Measurements from ENCODE around the gene ARHGEF7. TPM values are rescaled to one million over a fixed set of nuclear protein-coding genes. Genes with fewer than 3 reads are reported as not detected.

The ARHGEF7 gene
- total RNA-seq, 2 experiments from 2014 or later, result 67.0 to 71.2 TPM

- intact Hi-C loops (cut with micrococcal nuclease), result no loop called here
- no peaks in the 10 kb centered on the region for H3K27me3 Mint-ChIP-seq
- POLR2A ChIA-PET, result no interaction called here
These were observed 150.0 kb downstream of the ARHGEF7 start for GRCh38 chr13:111265006-111265700.

GRCh38 chr13:111265701-111266035 lies 150.6 kb downstream of the ARHGEF7 start:
- Mint-ChIP-seq H3K27me3 (no peaks in the 10 kb centered on the region), H3K27ac (no peak overlapping the region), H3K4me3 (no peak overlapping the region), H3K4me1 (ENCODE audit: low read depth) (peaks cover 5% of the 10 kb centered on the region), H3K9me3 (no peaks in the 10 kb centered on the region), H3K36me3 (ENCODE audit: low read depth) (peaks cover 13% of the 10 kb centered on the region)
- ATAC-seq, result no peak
- no peak for DNase-seq
- ChIA-PET CTCF (no interaction called here), POLR2A (no interaction called here)
- TF ChIP-seq, protein P1, sequence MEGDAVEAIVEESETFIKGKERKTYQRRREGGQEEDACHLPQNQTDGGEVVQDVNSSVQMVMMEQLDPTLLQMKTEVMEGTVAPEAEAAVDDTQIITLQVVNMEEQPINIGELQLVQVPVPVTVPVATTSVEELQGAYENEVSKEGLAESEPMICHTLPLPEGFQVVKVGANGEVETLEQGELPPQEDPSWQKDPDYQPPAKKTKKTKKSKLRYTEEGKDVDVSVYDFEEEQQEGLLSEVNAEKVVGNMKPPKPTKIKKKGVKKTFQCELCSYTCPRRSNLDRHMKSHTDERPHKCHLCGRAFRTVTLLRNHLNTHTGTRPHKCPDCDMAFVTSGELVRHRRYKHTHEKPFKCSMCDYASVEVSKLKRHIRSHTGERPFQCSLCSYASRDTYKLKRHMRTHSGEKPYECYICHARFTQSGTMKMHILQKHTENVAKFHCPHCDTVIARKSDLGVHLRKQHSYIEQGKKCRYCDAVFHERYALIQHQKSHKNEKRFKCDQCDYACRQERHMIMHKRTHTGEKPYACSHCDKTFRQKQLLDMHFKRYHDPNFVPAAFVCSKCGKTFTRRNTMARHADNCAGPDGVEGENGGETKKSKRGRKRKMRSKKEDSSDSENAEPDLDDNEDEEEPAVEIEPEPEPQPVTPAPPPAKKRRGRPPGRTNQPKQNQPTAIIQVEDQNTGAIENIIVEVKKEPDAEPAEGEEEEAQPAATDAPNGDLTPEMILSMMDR (IDR thresholded peaks at IDR 0.05), result no peak
- intact Hi-C loops (cut with micrococcal nuclease), result no loop called here

More at GRCh38 chr13:111265006-111265700, 150.0 kb downstream of the ARHGEF7 start:
- CTCF ChIA-PET, result no interaction called here
- no peaks in the 10 kb centered on the region for H3K9me3 Mint-ChIP-seq
- DNase-seq (no peak), ATAC-seq (no peak)
- H3K4me1 Mint-ChIP-seq (ENCODE audit: low read depth), result peaks cover 3% of the 10 kb centered on the region
- no peak overlapping the region for H3K27ac Mint-ChIP-seq
- no peak overlapping the region for H3K4me3 Mint-ChIP-seq
- peaks cover 13% of the 10 kb centered on the region for H3K36me3 Mint-ChIP-seq (ENCODE audit: low read depth)
- TF ChIP-seq, protein P1 (IDR thresholded peaks at IDR 0.05), result no peak

DNA sequence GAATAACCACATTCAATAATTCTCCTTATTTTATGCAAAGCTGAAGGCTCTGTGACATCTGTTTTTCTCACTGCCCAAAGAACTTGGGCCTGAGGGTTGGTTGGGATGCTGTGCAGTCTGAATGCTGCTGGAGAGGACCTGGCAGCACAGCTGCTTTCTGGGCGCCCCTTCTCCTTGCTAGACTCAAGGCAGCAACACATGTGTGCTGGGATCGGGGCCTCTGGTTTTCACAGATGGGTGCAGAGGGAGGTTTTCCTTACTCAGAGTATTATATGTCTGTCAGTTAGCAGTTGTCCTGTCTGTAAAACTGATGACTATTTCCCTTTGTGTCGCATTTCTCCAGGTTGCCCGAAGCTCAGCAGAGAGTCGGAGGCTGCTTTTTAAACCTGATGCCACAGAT lies 152.1 kb downstream of the ARHGEF7 start:
- Mint-ChIP-seq H3K36me3 (ENCODE audit: low read depth) (peaks cover 13% of the 10 kb centered on the region), H3K27me3 (no peaks in the 10 kb centered on the region), H3K9me3 (no peaks in the 10 kb centered on the region), H3K27ac (no peak overlapping the region), H3K4me1 (ENCODE audit: low read depth) (peaks cover 5% of the 10 kb centered on the region), H3K4me3 (no peak overlapping the region)
- DNase-seq, result no peak
- ChIA-PET POLR2A (no interaction called here), CTCF (interaction anchor here (0.9 to 1.2 kb wide), 3 partner anchors 11 to 43 kb away, joined by 3 read pairs; no protein-coding TSS in a partner anchor)
- intact Hi-C loops (cut with micrococcal nuclease), result no loop called here
- TF ChIP-seq, protein P1 (IDR thresholded peaks at IDR 0.05), result no peak
- no peak for ATAC-seq

GRCh38 chr13:111267784-111268183 lies 152.7 kb downstream of the ARHGEF7 start:
- DNase-seq, result no peak
- peaks cover 13% of the 10 kb centered on the region for H3K36me3 Mint-ChIP-seq (ENCODE audit: low read depth)
- POLR2A ChIA-PET, result no interaction called here
- no peaks in the 10 kb centered on the region for H3K27me3 Mint-ChIP-seq
- no peak for ATAC-seq
- intact Hi-C loops (cut with micrococcal nuclease), result no loop called here
- no peak overlapping the region for H3K27ac Mint-ChIP-seq
- no peak overlapping the region for H3K4me3 Mint-ChIP-seq
- H3K4me1 Mint-ChIP-seq (ENCODE audit: low read depth), result peaks cover 5% of the 10 kb centered on the region
- no peaks in the 10 kb centered on the region for H3K9me3 Mint-ChIP-seq
- TF ChIP-seq, protein P1 (IDR thresholded peaks at IDR 0.05), result no peak
- CTCF ChIA-PET, result interaction anchor here (0.9 to 1.8 kb wide), 5 partner anchors 8 to 200 kb away, joined by 3 to 5 read pairs (median 3); no protein-coding TSS in a partner anchor

DNA sequence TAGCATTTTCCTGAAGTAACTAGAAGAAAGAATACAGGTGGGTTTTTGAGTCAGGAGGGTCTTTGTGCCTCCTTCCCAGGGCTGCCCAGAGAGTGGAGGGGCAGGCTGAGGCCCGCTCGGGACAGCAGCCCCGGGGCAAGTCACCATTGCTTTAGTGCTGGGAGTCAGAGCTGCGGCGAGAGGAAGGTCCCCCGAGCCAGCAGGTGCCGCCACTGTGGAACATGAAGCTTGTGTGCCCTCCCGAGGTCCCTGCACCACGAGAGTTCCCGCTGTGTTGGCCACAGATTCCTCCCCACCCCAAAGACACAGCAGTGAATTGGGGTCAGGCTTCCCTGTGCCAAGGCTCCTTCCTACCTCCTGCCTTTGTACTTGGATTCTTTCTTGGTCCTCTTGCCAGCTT lies 154.4 kb downstream of the ARHGEF7 start:
- TF ChIP-seq, protein P1 (IDR thresholded peaks at IDR 0.05), result no peak
- CTCF ChIA-PET, result interaction anchor here (1.8 kb wide), 1 partner anchor 202 kb away, joined by 5 read pairs; no protein-coding TSS in a partner anchor
- H3K4me3 Mint-ChIP-seq, result no peak overlapping the region
- H3K27me3 Mint-ChIP-seq, result no peaks in the 10 kb centered on the region
- H3K27ac Mint-ChIP-seq, result no peak overlapping the region
- no peak for DNase-seq
- intact Hi-C loops (cut with micrococcal nuclease), result no loop called here
- POLR2A ChIA-PET, result no interaction called here
- H3K36me3 Mint-ChIP-seq (ENCODE audit: low read depth), result peaks cover 13% of the 10 kb centered on the region
- H3K9me3 Mint-ChIP-seq, result no peaks in the 10 kb centered on the region
- peaks cover 5% of the 10 kb centered on the region for H3K4me1 Mint-ChIP-seq (ENCODE audit: low read depth)
- ATAC-seq, result no peak

Measured in activated CD8-positive, alpha-beta T cell treated with anti-CD3 and anti-CD28 coated beads for 36 hours (primary cell).